ENCODE results near the gene TMEM80.

The TMEM80 gene

DNA sequence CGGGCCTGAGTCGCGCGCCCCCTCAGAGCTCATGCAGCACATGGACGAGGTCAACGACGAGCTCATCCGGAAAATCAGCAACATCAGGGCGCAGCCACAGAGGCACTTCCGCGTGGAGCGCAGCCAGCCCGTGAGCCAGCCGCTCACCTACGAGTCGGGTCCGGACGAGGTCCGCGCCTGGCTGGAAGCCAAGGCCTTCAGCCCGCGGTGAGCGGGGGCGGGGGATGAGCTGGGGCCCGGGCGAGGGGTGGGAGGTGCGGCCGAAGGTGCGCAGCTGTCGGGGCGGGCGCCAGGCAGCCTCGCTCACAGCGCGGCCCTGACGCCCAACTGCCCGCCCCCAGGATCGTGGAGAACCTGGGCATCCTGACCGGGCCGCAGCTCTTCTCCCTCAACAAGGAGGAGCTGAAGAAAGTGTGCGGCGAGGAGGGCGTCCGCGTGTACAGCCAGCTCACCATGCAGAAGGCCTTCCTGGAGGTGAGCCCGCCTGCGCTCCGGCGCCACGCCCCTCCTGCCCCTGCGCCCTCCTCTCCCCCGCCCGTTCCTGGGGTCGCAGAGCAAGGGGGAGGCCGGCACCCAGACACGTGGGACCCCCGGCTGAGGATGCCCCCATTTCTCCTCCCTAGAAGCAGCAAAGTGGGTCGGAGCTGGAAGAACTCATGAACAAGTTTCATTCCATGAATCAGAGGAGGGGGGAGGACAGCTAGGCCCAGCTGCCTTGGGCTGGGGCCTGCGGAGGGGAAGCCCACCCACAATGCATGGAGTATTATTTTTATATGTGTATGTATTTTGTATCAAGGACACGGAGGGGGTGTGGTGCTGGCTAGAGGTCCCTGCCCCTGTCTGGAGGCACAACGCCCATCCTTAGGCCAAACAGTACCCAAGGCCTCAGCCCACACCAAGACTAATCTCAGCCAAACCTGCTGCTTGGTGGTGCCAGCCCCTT is 30.9 kb downstream of the TMEM80 start:
- peak overlapping the region; percentile 57 to 66 for H3K27ac ChIP-seq
- H3K9me3 ChIP-seq: no peaks in the 10 kb centered on the region
- H3K27me3 ChIP-seq: peaks cover 0 to 59% of the 10 kb centered on the region in 2 donors
- intact Hi-C loops (cut with DNase I; ENCODE audit: low total_unique reads): no loop called here
- H3K36me3 ChIP-seq: peaks cover 0 to 28% (median 0%) of the 10 kb centered on the region in 3 donors
- TF ChIP-seq, protein P1, sequence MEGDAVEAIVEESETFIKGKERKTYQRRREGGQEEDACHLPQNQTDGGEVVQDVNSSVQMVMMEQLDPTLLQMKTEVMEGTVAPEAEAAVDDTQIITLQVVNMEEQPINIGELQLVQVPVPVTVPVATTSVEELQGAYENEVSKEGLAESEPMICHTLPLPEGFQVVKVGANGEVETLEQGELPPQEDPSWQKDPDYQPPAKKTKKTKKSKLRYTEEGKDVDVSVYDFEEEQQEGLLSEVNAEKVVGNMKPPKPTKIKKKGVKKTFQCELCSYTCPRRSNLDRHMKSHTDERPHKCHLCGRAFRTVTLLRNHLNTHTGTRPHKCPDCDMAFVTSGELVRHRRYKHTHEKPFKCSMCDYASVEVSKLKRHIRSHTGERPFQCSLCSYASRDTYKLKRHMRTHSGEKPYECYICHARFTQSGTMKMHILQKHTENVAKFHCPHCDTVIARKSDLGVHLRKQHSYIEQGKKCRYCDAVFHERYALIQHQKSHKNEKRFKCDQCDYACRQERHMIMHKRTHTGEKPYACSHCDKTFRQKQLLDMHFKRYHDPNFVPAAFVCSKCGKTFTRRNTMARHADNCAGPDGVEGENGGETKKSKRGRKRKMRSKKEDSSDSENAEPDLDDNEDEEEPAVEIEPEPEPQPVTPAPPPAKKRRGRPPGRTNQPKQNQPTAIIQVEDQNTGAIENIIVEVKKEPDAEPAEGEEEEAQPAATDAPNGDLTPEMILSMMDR (IDR thresholded peaks at IDR 0.05): no peak
- H3K4me3 ChIP-seq: peak overlapping the region; percentile 21 to 24
- peak in 1 of 2 donors; percentile 69 for DNase-seq
- H3K4me1 ChIP-seq: peaks cover 0 to 52% (median 38%) of the 10 kb centered on the region in 4 donors

DNA sequence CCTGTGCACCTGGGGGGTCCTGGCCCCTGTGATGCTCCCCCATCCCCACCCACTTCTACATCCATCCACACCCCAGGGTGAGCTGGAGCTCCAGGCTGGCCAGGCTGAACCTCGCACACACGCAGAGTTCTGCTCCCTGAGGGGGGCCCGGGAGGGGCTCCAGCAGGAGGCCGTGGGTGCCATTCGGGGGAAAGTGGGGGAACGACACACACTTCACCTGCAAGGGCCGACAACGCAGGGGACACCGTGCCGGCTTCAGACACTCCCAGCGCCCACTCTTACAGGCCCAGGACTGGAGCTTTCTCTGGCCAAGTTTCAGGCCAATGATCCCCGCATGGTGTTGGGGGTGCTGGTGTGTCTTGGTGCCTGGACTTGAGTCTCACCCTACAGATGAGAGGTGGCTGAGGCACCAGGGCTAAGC is 31.7 kb downstream of the TMEM80 start:
- Histone ChIP-seq H3K36me3 (peaks cover 0 to 20% (median 0%) of the 10 kb centered on the region in 3 donors), H3K27me3 (peaks cover 0 to 58% of the 10 kb centered on the region in 2 donors), H3K4me3 (no peak overlapping the region), H3K9me3 (no peaks in the 10 kb centered on the region), H3K4me1 (peaks cover 0 to 46% (median 32%) of the 10 kb centered on the region in 4 donors), H3K27ac (peak overlapping the region; percentile 57 to 66)
- peak in 1 of 2 donors; percentile 67 for DNase-seq
- TF ChIP-seq, protein P1 (IDR thresholded peaks at IDR 0.05): no peak
- intact Hi-C loops (cut with DNase I; ENCODE audit: low total_unique reads): no loop called here

DNA sequence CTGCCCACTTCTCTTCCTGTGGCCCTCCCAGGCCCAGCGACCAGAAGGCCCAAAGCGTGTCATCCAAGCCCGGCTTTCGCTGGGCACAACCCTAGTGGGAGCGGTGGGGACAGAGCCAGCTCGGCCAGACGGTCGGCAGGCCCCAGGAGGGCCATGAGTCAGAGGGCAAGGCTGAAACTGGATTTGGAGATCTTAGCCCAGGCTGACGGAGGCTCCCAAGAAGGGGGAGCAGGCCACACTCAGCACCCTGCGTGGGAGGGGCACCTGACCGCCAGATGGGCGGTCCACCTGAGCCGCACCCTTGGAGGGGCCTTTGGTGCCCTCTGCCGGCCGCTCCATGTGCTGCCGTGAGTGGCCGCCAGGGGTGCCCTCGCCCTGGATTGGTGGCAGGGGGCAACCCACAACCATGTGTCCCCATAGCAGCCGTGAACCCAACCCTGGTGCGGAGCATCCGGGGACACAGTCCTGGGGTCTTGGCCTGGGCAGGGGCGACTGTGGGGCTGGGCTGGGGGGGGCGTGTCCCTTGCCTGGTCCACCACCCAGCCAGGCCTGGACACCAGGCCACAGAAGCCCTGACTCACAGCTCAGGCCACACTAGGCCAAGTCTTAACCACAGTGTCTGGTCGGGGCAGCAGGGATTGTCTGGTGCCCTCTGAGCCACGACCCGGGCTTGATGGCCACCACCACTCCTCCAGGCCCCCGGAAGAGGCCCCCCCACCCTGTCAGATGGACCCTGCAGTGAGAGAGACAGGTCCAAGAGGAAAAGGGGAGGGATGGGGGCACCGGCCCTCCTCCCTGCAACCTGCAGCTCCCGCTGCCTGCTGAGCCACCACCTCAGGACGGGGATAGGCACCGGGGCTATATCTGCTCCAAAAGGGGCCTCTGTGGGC is 32.5 kb downstream of the TMEM80 start:
- H3K4me3 ChIP-seq: no peak overlapping the region
- H3K27me3 ChIP-seq: peaks cover 0 to 57% of the 10 kb centered on the region in 2 donors
- H3K36me3 ChIP-seq: peaks cover 0 to 17% (median 0%) of the 10 kb centered on the region in 3 donors
- peaks cover 0 to 44% (median 32%) of the 10 kb centered on the region in 4 donors for H3K4me1 ChIP-seq
- intact Hi-C loops (cut with DNase I; ENCODE audit: low total_unique reads): loop anchor here (2.0 kb wide), 1 partner anchor 173 kb away; no protein-coding TSS in a partner anchor
- peak; percentile 86 to 95 for DNase-seq
- no peaks in the 10 kb centered on the region for H3K9me3 ChIP-seq
- TF ChIP-seq, protein P1 (IDR thresholded peaks at IDR 0.05): peak; percentile 94 to 98
- peak overlapping the region; percentile 57 to 66 for H3K27ac ChIP-seq

DNA sequence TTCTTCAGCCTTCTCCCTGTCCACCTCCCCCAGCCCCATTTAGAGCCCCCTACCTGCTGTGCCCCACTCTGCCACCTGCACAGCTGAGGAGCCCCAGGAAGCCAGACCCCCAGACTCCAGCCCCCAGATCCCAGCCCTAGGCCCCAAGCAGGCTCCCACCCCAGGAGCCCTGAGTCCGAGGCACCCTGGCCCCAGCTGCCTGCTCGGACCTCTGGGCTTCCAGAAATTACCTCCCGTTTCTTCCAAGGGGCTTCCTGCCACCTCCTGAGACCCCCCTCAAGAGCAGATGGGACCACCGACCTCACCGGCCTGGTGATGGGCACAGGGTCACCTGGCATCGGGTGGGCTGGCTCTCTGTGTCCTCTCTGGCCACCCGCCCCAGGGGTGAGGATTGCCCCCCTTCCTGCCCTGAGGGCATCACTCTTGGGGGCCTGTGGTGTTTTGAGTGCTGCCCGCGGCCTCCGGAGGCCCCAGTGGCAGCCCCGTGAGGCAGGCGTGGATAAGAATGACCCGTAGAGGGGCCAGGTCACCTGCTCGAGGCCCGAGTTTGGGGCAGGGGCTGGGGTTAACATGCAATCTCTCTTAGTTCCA is 33.4 kb downstream of the TMEM80 start:
- Histone ChIP-seq H3K27ac (peak overlapping the region; percentile 57 to 66), H3K4me1 (peaks cover 0 to 43% (median 31%) of the 10 kb centered on the region in 4 donors), H3K36me3 (peaks cover 0 to 11% (median 0%) of the 10 kb centered on the region in 3 donors), H3K27me3 (peaks cover 0 to 61% of the 10 kb centered on the region in 2 donors), H3K4me3 (no peak overlapping the region), H3K9me3 (no peaks in the 10 kb centered on the region)
- TF ChIP-seq, protein P1 (IDR thresholded peaks at IDR 0.05): no peak
- intact Hi-C loops (cut with DNase I; ENCODE audit: low total_unique reads): loop anchor here (2.0 kb wide), 1 partner anchor 174 kb away; no protein-coding TSS in a partner anchor
- DNase-seq: peak in 1 of 2 donors; percentile 67

All from tibial artery (tissue), 4 donors.